ENCODE results near the gene GABARAP.

The GABARAP gene

DNA sequence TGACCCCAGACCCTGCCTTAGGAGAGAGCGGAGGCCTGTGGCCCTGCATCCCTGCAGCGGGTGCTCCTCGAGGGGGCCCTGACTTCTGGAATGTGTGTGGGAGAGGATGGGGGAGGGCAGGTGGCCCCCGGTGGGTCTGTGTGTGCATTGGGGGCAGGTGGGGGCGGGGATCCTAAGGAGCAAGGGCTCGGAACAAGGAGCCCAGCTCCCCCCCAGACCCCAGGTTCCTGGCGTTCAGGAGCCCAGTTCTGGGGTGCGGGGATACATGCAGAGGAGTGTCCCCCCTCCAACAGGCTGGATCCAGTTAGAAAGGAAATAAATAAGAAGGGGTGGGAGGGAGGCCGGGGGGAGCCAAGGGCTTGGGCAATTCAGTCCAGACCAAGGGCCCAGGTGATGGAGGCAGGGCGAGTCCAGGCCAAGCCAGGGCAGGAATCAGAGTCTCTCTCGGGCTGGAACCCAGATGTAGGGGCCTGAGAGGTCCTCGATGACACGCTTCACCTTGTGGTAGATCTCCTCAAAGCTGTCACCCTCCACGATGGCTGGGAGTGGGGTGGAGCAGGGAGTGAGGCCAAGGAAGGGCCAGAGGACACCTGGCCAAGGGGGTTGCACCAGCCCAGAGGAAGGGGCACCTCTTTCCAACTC is 51.9 kb downstream of the GABARAP start (continued):
- no peak for TF ChIP-seq RBAK (tag by site-specific recombination; IDR thresholded peaks at IDR 0.05)
- no peak for TF ChIP-seq ZNF747 (tag by site-specific recombination; IDR thresholded peaks at IDR 0.05)
- no peak for TF ChIP-seq HOXA7 (CRISPR knock-in tag; IDR thresholded peaks at IDR 0.05; ENCODE audit: borderline replicate concordance)
- TF ChIP-seq ZNF324 (tag by site-specific recombination; IDR thresholded peaks at IDR 0.05): no peak
